Progenitor cell of endocrine pancreas (in vitro differentiated cells): Measurements from ENCODE around the gene OTOGL. TPM values are rescaled to one million over a fixed set of nuclear protein-coding genes. Genes with fewer than 3 reads are reported as not detected.

ENCODE experiments used
- DNase-seq: peaks from one replicate; pipeline ENCODE4 v3.0.0; 2021; ENCODE audit warnings: low spot score; ENCODE audit not compliant: unreplicated experiment
- H3K27ac Mint-ChIP-seq: 2 replicates; pipeline ENCODE4 v1.8.0; 2021; ENCODE audit warnings: mild to moderate bottlenecking, moderate library complexity, mixed read lengths
- H3K27me3 Mint-ChIP-seq: 2 replicates; pipeline ENCODE4 v1.8.0; 2021; ENCODE audit warnings: mixed read lengths
- H3K36me3 Mint-ChIP-seq: 2 replicates; pipeline ENCODE4 v1.8.0; 2022; ENCODE audit warnings: mixed read lengths; ENCODE audit not compliant: insufficient read depth
- H3K4me1 Mint-ChIP-seq: 2 replicates; pipeline ENCODE4 v1.8.0; 2021; ENCODE audit warnings: low read depth, mixed read lengths
- H3K4me3 Mint-ChIP-seq: 2 replicates; pipeline ENCODE4 v1.8.0; 2021; ENCODE audit warnings: low read depth, mild to moderate bottlenecking, moderate library complexity, mixed read lengths
- H3K9me3 Mint-ChIP-seq: 2 replicates; pipeline ENCODE4 v1.8.0; 2021; ENCODE audit warnings: low read depth, mixed read lengths
- CTCF ChIP-seq: fragments of 200-600 bp; sonication (generic); IDR thresholded peaks from one replicate; pipeline ENCODE4 v1.5.0; 2021; ENCODE audit warnings: antibody characterized with exemption, mild to moderate bottlenecking; ENCODE audit not compliant: unreplicated experiment
- total RNA-seq: library from RNA; stranded (reverse); gene quantifications from 2 replicates; pipeline ENCODE4 v1.2.1, GENCODE V29; 2021

OTOGL gene
- total RNA-seq, 1 donor from 2014 or later: 0.31 TPM

- Mint-ChIP-seq H3K9me3 (no peaks in the 10 kb centered on the region), H3K36me3 (no peaks in the 10 kb centered on the region), H3K27me3 (peaks cover 21% of the 10 kb centered on the region), H3K27ac (no peak overlapping the region), H3K4me1 (peaks cover 6% of the 10 kb centered on the region), H3K4me3 (no peak overlapping the region)
- TF ChIP-seq CTCF: no peak
- no peak for DNase-seq
Observed at GRCh38 chr12:80273144-80273543, 173.8 kb downstream of the OTOGL start.

- DNase-seq: no peak
- no peak overlapping the region for H3K4me3 Mint-ChIP-seq
- peaks cover 5% of the 10 kb centered on the region for H3K9me3 Mint-ChIP-seq
- H3K36me3 Mint-ChIP-seq: no peaks in the 10 kb centered on the region
- TF ChIP-seq CTCF: no peak
- H3K27me3 Mint-ChIP-seq: peaks cover 3% of the 10 kb centered on the region
- no peaks in the 10 kb centered on the region for H3K4me1 Mint-ChIP-seq
- H3K27ac Mint-ChIP-seq: no peak overlapping the region
Observed at GRCh38 chr12:80277732-80278131, 178.4 kb downstream of the OTOGL start.

GRCh38 chr12:80282226-80282625 is 182.9 kb downstream of the OTOGL start:
- Mint-ChIP-seq H3K27me3 (no peaks in the 10 kb centered on the region), H3K27ac (no peak overlapping the region), H3K4me3 (no peak overlapping the region), H3K9me3 (peaks cover 12% of the 10 kb centered on the region), H3K4me1 (no peaks in the 10 kb centered on the region), H3K36me3 (no peaks in the 10 kb centered on the region)
- TF ChIP-seq CTCF: no peak
- DNase-seq: no peak

DNA sequence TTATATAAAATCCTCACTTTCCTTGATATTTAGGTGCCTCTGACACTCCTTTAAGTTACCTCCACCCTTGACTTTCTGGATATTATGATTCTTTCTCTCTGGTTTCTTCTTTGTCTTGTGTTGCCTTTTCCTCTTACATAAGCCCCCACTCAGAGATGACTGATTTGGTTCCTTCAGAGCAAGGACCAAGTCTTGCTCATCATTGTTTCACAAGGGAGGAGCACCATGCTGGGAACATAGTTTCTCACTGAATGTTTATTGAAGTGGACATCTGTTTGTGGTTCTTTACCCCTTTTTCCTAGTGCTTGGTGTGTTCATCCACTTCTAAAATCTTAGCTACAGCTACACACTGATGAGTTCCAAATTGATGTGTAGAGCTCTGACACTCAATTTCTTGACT is 183.4 kb downstream of the OTOGL start:
- no peaks in the 10 kb centered on the region for H3K27me3 Mint-ChIP-seq
- no peaks in the 10 kb centered on the region for H3K4me1 Mint-ChIP-seq
- DNase-seq: no peak
- no peak overlapping the region for H3K4me3 Mint-ChIP-seq
- peaks cover 12% of the 10 kb centered on the region for H3K9me3 Mint-ChIP-seq
- H3K36me3 Mint-ChIP-seq: no peaks in the 10 kb centered on the region
- no peak for TF ChIP-seq CTCF
- H3K27ac Mint-ChIP-seq: no peak overlapping the region

DNA sequence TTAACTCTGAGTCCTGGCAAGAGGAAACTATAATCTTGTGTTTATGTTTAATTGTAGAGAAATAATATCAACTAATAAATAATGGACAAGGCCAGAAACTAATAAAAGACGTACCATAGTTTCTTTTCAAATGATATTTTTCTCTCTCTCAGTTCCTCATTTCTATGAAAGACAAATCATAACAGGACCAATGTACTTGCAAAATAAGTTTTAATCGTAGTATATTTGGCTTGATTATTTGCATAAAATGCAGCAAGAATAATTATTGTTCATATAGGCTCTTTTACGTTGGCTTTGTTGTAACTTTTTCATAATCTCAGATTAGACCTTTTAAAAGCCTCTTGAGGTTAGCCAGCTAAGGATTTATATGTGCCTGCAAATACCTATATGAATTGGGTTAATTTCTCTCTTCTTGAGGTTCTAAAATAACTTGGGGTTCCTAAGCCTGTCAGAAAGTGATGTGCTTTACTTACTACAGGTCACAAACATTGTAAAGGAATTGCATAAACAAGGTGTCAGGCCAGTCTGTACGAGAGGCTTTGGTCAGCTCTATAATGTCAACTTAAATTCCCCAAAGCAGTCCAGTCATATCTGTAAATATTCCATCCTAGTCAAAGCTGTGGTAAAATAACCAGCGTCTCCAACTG is 191.9 kb downstream of the OTOGL start:
- H3K27me3 Mint-ChIP-seq: no peaks in the 10 kb centered on the region
- H3K4me1 Mint-ChIP-seq: no peaks in the 10 kb centered on the region
- TF ChIP-seq CTCF: no peak
- no peak overlapping the region for H3K27ac Mint-ChIP-seq
- H3K9me3 Mint-ChIP-seq: peaks cover 12% of the 10 kb centered on the region
- H3K4me3 Mint-ChIP-seq: no peak overlapping the region
- DNase-seq: no peak
- H3K36me3 Mint-ChIP-seq: no peaks in the 10 kb centered on the region
